ENCODE measurements around the gene RASSF3.

RASSF3 gene

DNA sequence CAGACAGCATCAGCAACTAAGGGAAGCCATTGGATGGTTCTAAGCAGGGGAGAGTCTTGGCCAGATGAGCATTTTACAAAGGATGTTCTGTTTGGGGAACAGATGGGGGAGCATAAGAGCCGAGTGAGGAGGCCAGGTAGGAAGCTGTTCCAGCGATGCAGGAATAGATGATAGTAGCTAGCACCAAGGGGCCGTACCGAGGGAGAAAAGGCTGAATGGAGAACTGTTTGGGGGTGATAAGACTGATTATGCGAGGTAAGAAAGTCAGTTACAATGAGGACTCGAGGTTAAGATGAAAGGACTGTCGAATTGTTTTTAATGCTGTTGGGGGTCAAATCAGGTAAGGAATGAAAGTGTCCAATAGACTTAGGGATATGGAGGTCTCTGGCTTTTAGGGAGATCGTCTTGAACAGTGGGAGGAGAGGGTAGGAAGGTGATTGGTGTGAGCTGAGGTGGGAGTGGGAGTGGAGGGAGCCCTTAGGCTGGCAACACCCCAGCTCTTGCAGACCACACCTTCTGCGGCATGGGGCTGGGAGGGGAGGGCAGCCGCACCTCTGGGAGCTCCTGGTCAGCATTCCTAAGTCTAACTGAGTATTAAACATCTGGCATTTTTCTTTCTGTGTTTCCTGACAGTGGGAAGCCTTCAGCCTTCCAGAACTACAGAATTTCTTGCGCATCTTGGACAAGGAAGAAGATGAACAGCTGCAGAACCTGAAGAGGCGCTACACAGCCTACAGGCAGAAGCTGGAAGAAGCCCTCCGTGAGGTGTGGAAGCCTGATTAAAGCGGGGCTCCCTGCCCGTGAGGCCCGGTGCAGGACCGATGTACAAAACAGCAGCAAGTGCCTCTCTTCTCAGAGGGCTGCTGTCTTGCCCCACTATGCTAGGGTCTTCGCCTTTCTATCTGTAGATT is 84.1 kb downstream of the RASSF3 start:
- no peak for TF ChIP-seq CTCF (IDR thresholded peaks at IDR 0.05; ENCODE audit: low read depth, low read length)
- DNase-seq (ENCODE audit: low read depth, low spot score), result no peak
- H3K4me3 ChIP-seq (ENCODE audit: low read depth, low read length), result no peak overlapping the region
- in situ Hi-C loops (cut with HindIII; ENCODE audit: low sequenced_read_pairs), result no loop called here

GRCh38 chr12:64695550-64695949 is 85.3 kb downstream of the RASSF3 start:
- in situ Hi-C loops (cut with HindIII; ENCODE audit: low sequenced_read_pairs), result no loop called here
- no peak for TF ChIP-seq CTCF (IDR thresholded peaks at IDR 0.05; ENCODE audit: low read depth, low read length)
- DNase-seq (ENCODE audit: low read depth, low spot score), result no peak
- no peak overlapping the region for H3K4me3 ChIP-seq (ENCODE audit: low read depth, low read length)

DNA sequence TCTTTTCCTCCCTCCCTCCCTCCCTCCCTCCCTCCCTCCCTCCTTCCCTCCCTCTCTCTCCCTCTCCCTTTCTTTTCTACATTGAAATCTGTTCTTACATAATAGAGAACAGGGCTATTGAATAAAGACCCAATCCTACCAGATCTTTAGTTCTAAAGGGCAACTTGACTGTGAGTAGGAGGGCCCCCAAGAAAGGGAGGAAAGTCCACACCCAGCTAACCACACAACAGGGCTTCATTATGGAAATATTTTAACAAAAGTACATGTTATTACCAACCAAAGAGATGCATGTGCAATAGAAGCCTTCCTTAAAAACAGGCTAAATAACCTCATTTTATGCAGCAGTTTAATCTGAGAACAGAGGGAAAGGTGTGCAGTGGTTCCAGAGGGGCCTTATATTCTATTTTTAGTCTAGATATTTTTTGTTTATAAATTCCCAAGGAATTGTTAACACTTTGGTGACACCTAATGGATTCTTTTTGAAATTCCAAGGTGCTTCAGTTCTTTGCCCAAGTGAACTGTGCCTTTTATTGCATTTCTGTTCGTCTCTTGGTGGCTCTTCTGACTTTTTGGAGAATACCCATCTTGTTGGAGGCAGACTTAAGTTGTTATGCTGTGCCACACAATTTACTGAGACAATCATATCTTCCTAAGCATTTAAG is 85.9 kb downstream of the RASSF3 start:
- TF ChIP-seq CTCF (IDR thresholded peaks at IDR 0.05; ENCODE audit: low read depth, low read length), result peak; percentile 32
- in situ Hi-C loops (cut with HindIII; ENCODE audit: low sequenced_read_pairs), result no loop called here
- no peak overlapping the region for H3K4me3 ChIP-seq (ENCODE audit: low read depth, low read length)
- peak; percentile 53 for DNase-seq (ENCODE audit: low read depth, low spot score)

GRCh38 chr12:64699504-64700115 is 89.3 kb downstream of the RASSF3 start:
- in situ Hi-C loops (cut with HindIII; ENCODE audit: low sequenced_read_pairs), result no loop called here
- no peak overlapping the region for H3K4me3 ChIP-seq (ENCODE audit: low read depth, low read length)
- no peak for DNase-seq (ENCODE audit: low read depth, low spot score)

GRCh38 chr12:64700532-64700931 is 90.2 kb downstream of the RASSF3 start:
- no peak for TF ChIP-seq CTCF (IDR thresholded peaks at IDR 0.05; ENCODE audit: low read depth, low read length)
- in situ Hi-C loops (cut with HindIII; ENCODE audit: low sequenced_read_pairs), result no loop called here
- no peak overlapping the region for H3K4me3 ChIP-seq (ENCODE audit: low read depth, low read length)
- DNase-seq (ENCODE audit: low read depth, low spot score), result no peak

More at GRCh38 chr12:64699504-64700115, 89.3 kb downstream of the RASSF3 start:
- no peak for TF ChIP-seq CTCF (IDR thresholded peaks at IDR 0.05; ENCODE audit: low read depth, low read length)

DNA sequence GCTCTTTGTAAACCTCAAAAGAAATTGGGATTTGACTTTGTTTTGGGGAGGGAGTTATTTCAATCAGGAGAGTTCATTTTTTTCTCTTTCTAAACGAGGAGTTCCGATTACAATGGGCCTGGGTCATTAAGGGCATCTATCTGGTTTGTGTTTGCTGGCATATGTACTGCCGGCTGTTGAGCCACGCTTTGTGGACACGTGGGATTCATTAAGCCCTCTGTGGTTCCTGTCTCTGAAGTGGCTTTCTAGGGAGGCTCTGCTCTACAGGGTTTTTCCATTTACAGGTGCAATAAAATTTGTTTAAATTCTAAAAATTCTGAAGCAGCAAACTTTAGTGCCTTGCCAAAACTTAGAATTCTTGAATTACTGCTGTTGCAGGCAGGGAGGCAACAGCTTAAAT is 91.0 kb downstream of the RASSF3 start:
- H3K4me3 ChIP-seq (ENCODE audit: low read depth, low read length), result no peak overlapping the region
- in situ Hi-C loops (cut with HindIII; ENCODE audit: low sequenced_read_pairs), result no loop called here
- no peak for DNase-seq (ENCODE audit: low read depth, low spot score)
- TF ChIP-seq CTCF (IDR thresholded peaks at IDR 0.05; ENCODE audit: low read depth, low read length), result no peak
